OCI-LY7 (cell line): Measurements from ENCODE around the gene RHOG.

ENCODE experiments used
- CTCF ChIP-seq: fragments of 200-600 bp; sonication (generic); conservative IDR thresholded peaks from 2 replicates; pipeline ENCODE4 v1.5.1; 2014; ENCODE audit warnings: mild to moderate bottlenecking, antibody characterized with exemption, low read length, moderate library complexity, mixed read lengths
- EZH2phosphoT487 ChIP-seq: fragments of 200-600 bp; sonication (generic); IDR thresholded peaks from 2 replicates; pipeline ENCODE4 v1.6.1; 2018; ENCODE audit warnings: low read depth, borderline replicate concordance, mild to moderate bottlenecking, mixed run types, antibody characterized with exemption, low read length, moderate library complexity, mixed read lengths

DNA sequence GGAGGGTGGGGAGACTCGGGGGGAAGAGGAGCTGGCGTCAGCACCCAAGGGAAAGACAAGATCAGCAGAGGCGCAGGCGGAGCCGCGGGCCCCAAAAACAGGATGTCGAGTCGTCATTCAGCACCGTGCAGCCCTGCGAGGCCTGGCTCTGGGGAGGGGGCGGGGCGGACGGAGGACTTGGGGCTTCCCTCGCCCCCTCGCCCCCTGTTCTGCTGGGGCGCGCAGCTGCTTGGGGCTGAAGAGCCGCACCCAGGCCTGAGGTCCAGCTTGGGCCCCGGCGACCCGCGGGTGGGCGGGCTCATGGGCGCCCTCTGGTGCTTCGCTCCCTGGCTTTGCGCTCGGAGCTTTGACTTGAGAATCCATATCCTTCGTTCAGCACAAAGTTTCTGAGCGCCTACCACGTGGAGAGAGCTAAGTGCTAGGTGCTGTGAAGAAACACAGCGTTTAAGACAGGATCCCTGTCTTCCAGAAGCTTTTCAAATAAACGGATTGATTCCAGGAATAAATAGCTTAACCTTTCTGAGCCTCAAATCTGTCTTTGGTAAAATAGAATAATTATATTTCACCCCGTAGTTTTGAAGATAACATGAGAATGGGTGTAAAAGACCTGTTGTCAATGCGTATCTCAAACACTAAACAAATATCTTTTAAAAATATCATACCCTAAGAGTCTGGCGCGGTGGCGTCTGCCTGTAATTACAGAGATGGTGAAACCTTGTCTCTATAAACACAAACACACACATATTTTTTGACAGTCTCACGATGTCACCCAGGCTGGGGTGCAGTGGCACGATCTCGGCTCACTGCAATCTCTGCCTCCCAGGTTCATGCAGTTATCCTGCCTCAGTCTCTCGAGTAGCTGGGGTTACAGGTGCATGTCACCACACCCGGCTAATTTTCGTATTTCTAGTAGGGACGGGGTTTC is 929 bp upstream of the RHOG start:
- TF ChIP-seq CTCF (peak; percentile 91), EZH2phosphoT487 (no peak)
